Measurements from ENCODE around the gene FANK1.

DNA sequence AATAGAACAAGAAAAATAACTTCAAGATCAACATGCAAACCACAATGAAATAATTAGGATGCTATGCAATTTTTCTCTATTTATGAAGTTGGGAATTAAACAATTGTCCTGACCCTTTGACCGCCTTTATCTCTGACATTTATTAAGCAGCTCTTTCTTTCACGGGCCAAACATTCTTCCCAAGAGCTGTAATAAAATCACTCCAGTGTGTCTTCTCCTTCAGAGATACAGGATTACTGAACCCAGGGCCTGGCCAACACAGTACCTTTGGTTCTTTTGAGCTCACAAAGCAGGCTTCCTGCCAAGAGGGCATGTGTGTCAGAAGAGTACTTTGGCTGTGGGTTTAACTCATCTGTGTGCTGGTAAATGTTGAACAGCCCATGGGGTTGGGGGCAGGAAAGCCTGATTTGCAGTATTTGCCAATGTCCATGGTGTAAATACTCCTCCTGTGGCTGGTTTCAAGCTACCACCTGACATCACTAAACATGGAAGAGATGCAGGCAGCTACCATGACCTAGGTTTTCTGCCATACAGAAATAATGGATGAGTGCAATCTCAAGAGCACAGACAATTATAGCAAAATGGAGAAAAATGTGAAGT lies 121.7 kb downstream of the FANK1 start:
- TF ChIP-seq, protein P1, sequence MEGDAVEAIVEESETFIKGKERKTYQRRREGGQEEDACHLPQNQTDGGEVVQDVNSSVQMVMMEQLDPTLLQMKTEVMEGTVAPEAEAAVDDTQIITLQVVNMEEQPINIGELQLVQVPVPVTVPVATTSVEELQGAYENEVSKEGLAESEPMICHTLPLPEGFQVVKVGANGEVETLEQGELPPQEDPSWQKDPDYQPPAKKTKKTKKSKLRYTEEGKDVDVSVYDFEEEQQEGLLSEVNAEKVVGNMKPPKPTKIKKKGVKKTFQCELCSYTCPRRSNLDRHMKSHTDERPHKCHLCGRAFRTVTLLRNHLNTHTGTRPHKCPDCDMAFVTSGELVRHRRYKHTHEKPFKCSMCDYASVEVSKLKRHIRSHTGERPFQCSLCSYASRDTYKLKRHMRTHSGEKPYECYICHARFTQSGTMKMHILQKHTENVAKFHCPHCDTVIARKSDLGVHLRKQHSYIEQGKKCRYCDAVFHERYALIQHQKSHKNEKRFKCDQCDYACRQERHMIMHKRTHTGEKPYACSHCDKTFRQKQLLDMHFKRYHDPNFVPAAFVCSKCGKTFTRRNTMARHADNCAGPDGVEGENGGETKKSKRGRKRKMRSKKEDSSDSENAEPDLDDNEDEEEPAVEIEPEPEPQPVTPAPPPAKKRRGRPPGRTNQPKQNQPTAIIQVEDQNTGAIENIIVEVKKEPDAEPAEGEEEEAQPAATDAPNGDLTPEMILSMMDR (IDR thresholded peaks at IDR 0.05), result no peak
- no peak for TF ChIP-seq EZH2 (IDR thresholded peaks at IDR 0.05; ENCODE audit: borderline replicate concordance, insufficient read depth, low read depth, low read length, poor library complexity, severe bottlenecking)
